ENCODE measurements around the gene GINS3. TPM values are rescaled to one million over a fixed set of nuclear protein-coding genes. Genes with fewer than 3 reads are reported as not detected.

The GINS3 gene
- total RNA-seq (2022) (14.2 and 15.2 TPM in 2 replicates), Bru-seq, nascent RNA (percentile 69 among the genes with signal in this experiment), BruChase-seq, experiment 1, labeled RNA remaining after a 2-hour chase (percentile 83 among the genes with signal in this experiment), BruChase-seq, experiment 2, labeled RNA remaining after a 6-hour chase (percentile 66 among the genes with signal in this experiment)
- long read RNA-seq, transcript GINS3-201 (3 exons, 2,274 nt): major isoform, 19 of 23 reads
- long read RNA-seq, partial matches to known transcripts: 0 of 23 reads
- long read RNA-seq, other reads (novel, unspliced or antisense): 1 of 23 reads

DNA sequence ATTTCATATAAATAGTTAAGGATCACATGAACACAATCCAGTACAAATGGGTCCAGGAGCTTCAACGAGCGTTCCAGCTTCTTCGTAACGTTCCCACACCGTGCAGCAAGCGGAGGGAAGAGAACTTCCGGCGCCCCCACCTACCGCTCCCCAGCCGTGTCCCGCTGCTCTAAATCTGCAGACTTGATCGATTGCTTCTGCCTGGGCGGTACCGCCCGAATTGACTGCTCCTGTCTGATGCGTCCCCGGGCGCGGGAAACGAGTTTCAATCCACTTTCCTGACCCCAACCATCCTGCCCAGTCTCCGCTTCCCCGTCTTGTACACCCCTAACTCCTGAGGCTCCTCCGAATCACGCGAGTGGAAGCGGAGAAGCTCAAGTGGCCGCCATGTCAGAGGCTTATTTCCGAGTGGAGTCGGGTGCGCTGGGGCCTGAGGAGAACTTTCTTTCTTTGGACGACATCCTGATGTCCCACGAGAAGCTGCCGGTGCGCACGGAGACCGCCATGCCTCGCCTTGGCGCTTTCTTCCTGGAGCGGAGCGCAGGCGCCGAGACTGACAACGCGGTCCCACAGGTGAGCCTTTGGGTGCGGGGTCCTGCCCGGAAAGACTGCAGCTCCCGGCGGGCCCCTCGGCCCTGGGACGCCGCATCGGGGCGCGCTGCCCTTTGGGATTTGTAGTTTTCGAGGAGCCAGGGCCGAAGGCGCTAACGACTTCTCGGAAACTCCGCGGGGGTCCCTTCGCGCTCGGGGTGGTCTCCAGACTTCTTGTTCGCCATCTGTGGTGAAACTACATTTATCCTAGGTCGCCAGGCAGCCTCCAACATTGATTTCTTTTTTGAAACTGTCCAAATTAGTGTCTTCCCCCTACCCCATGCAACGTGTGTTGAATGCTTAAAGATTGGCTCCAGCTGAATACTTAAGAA lies at the start of gene GINS3:
Gene GINS3, plus strand, starts transcription at position 257 of the 923 bp plus-strand sequence. Its CDS starts 131 bp downstream, at position 388.
- ChIA-PET POLR2A (interaction anchor here (0.5 to 1.3 kb wide), 3 partner anchors 59 to 196 kb away, joined by 3 to 11 read pairs (median 4); no protein-coding TSS in a partner anchor), CTCF (interaction anchor here (0.6 to 1.5 kb wide), 5 partner anchors 9 to 269 kb away, joined by 3 to 5 read pairs (median 3); no protein-coding TSS in a partner anchor)
- no peaks in the 10 kb centered on the region for H3K9me3 ChIP-seq
- no peaks in the 10 kb centered on the region for H3K27me3 ChIP-seq (replicated peaks; ENCODE audit: control insufficient read depth, insufficient read depth, low read length)
- peak within 1 kb of the TSS; percentile 97 for H3K27ac Mint-ChIP-seq (ENCODE audit: unreplicated experiment)
- peaks cover 8% of the 10 kb centered on the region for H3K36me3 Mint-ChIP-seq (ENCODE audit: insufficient read depth, unreplicated experiment)
- TSS peak; percentile 97 for BruUV-seq (replicated peaks)
- intact Hi-C loops (cut with micrococcal nuclease; ENCODE audit: unreplicated experiment): loop anchor here (5.0 kb wide), 2 partner anchors 65 to 95 kb away; no protein-coding TSS in a partner anchor
- H3K36me3 ChIP-seq (ENCODE audit: control insufficient read depth, insufficient read depth, low read length): no peaks in the 10 kb centered on the region; the same call in 1 of the 2 replicates
- peak; percentile 95 to 96 for DNase-seq
- H3K4me3 Mint-ChIP-seq (ENCODE audit: unreplicated experiment): peak within 1 kb of the TSS; percentile 98
- no peaks in the 10 kb centered on the region for H3K9me3 Mint-ChIP-seq (ENCODE audit: unreplicated experiment)
- H3K4me3 ChIP-seq (ENCODE audit: low read depth, low read length): peak within 1 kb of the TSS; percentile 82
- H3K27me3 Mint-ChIP-seq (ENCODE audit: insufficient read depth, unreplicated experiment): peaks cover 9% of the 10 kb centered on the region
- TF ChIP-seq, protein P1, sequence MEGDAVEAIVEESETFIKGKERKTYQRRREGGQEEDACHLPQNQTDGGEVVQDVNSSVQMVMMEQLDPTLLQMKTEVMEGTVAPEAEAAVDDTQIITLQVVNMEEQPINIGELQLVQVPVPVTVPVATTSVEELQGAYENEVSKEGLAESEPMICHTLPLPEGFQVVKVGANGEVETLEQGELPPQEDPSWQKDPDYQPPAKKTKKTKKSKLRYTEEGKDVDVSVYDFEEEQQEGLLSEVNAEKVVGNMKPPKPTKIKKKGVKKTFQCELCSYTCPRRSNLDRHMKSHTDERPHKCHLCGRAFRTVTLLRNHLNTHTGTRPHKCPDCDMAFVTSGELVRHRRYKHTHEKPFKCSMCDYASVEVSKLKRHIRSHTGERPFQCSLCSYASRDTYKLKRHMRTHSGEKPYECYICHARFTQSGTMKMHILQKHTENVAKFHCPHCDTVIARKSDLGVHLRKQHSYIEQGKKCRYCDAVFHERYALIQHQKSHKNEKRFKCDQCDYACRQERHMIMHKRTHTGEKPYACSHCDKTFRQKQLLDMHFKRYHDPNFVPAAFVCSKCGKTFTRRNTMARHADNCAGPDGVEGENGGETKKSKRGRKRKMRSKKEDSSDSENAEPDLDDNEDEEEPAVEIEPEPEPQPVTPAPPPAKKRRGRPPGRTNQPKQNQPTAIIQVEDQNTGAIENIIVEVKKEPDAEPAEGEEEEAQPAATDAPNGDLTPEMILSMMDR (IDR thresholded peaks at IDR 0.05; ENCODE audit: insufficient read depth in 1 of 2, low read depth in 1 of 2, low read length in 1 of 2, severe bottlenecking in 1 of 2, unreplicated experiment in 1 of 2): no peak
- H3K4me1 Mint-ChIP-seq (ENCODE audit: low read depth, unreplicated experiment): no peaks in the 10 kb centered on the region
- no peaks in the 10 kb centered on the region for H3K4me1 ChIP-seq

DNA sequence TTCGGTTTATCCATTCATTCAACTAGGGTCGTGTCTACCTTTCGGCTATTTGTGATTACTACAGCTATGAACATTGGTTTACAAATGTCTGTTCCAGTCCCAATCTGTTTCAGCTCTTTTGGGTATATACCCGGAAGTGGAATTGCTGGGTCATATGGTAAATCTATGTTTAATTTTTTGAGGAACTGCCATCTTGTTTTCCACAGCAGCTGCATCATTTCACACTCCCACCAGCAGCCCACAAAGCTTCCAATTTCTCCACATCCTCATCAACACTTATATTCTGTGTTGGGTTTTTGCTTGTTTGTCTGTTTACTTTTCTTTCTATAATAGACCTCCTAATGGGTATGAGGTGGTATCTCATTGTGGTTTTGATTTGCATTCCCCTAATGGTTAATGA lies 48.7 kb upstream of the GINS3 start:
- POLR2A ChIA-PET: no interaction called here

More for the DNA sequence above, 48.7 kb upstream of the GINS3 start:
- H3K9me3 Mint-ChIP-seq (ENCODE audit: unreplicated experiment): no peaks in the 10 kb centered on the region
- CTCF ChIA-PET: no interaction called here
- TF ChIP-seq, protein P1 (IDR thresholded peaks at IDR 0.05; ENCODE audit: insufficient read depth in 1 of 2, low read depth in 1 of 2, low read length in 1 of 2, severe bottlenecking in 1 of 2, unreplicated experiment in 1 of 2): no peak
- H3K4me3 Mint-ChIP-seq (ENCODE audit: unreplicated experiment): no peak overlapping the region
- H3K36me3 ChIP-seq (ENCODE audit: control insufficient read depth, insufficient read depth, low read length): no peaks in the 10 kb centered on the region
- H3K27me3 ChIP-seq (replicated peaks; ENCODE audit: control insufficient read depth, insufficient read depth, low read length): no peaks in the 10 kb centered on the region
- H3K4me1 ChIP-seq: no peaks in the 10 kb centered on the region
- 0 out of 2 replicates have a peak, but pooled peaks cover 5% of the 10 kb centered on the region for H3K9me3 ChIP-seq
- no peak overlapping the region for H3K27ac Mint-ChIP-seq (ENCODE audit: unreplicated experiment)
- BruUV-seq (replicated peaks): no TSS peak
- no peaks in the 10 kb centered on the region for H3K36me3 Mint-ChIP-seq (ENCODE audit: insufficient read depth, unreplicated experiment)
- no peaks in the 10 kb centered on the region for H3K4me1 Mint-ChIP-seq (ENCODE audit: low read depth, unreplicated experiment)
- intact Hi-C loops (cut with micrococcal nuclease; ENCODE audit: unreplicated experiment): no loop called here
- peaks cover 16% of the 10 kb centered on the region for H3K27me3 Mint-ChIP-seq (ENCODE audit: insufficient read depth, unreplicated experiment)
- DNase-seq: no peak
- no peak overlapping the region for H3K4me3 ChIP-seq (ENCODE audit: low read depth, low read length)
